Fibroblast of skin of scalp (primary cell): ENCODE data around the gene WDR27.
"Not testable (repeated sequence)": the region's sequence is repeated elsewhere in the genome, so short reads cannot be mapped to it uniquely, and the experiment has no call there.

ENCODE experiments used
- DNase-seq: peaks from one replicate; pipeline ENCODE4 v3.0.0-alpha.2; 2013

The WDR27 gene

GRCh38 chr6:169709293-169709692, 7.5 kb upstream of the WDR27 start:
- no peak for DNase-seq

- DNase-seq: no peak
Measured at GRCh38 chr6:169707772-169708171, 5.9 kb upstream of the WDR27 start.

GRCh38 chr6:169702840-169703246, 1.0 kb upstream of the WDR27 start:
- DNase-seq: no peak

GRCh38 chr6:169701311-169701953, 397 bp downstream of the WDR27 start:
- DNase-seq: no peak

GRCh38 chr6:169700296-169700695, 1.5 kb downstream of the WDR27 start:
- peak; percentile 51 for DNase-seq

GRCh38 chr6:169697115-169697514, 4.7 kb downstream of the WDR27 start:
- DNase-seq: not testable (repeated sequence)

GRCh38 chr6:169695131-169695530, 6.7 kb downstream of the WDR27 start:
- no peak for DNase-seq

- no peak for DNase-seq
Measured at GRCh38 chr6:169692516-169692915, 9.3 kb downstream of the WDR27 start.

- DNase-seq: no peak
Measured at GRCh38 chr6:169691260-169691659, 10.6 kb downstream of the WDR27 start.

GRCh38 chr6:169689287-169689686, 12.5 kb downstream of the WDR27 start:
- DNase-seq: no peak

- DNase-seq: no peak
Measured at GRCh38 chr6:169685860-169686259, 16.0 kb downstream of the WDR27 start.

GRCh38 chr6:169684056-169684455, 17.8 kb downstream of the WDR27 start:
- no peak for DNase-seq

- DNase-seq: no peak
Measured at GRCh38 chr6:169678342-169678741, 23.5 kb downstream of the WDR27 start.

GRCh38 chr6:169677096-169677495, 24.7 kb downstream of the WDR27 start:
- no peak for DNase-seq

- DNase-seq: no peak
Measured at GRCh38 chr6:169675011-169675410, 26.8 kb downstream of the WDR27 start.

GRCh38 chr6:169671563-169671962, 30.3 kb downstream of the WDR27 start:
- no peak for DNase-seq

- no peak for DNase-seq
Measured at GRCh38 chr6:169669889-169670288, 31.9 kb downstream of the WDR27 start.

- no peak for DNase-seq
Measured at GRCh38 chr6:169669147-169669546, 32.7 kb downstream of the WDR27 start.

GRCh38 chr6:169668203-169668847, 33.5 kb downstream of the WDR27 start:
- no peak for DNase-seq

- no peak for DNase-seq
Measured at GRCh38 chr6:169667716-169668115, 34.1 kb downstream of the WDR27 start.

GRCh38 chr6:169666441-169666840, 35.4 kb downstream of the WDR27 start:
- no peak for DNase-seq

- no peak for DNase-seq
Measured at GRCh38 chr6:169665289-169665688, 36.5 kb downstream of the WDR27 start.

- DNase-seq: no peak
Measured at GRCh38 chr6:169664227-169664626, 37.6 kb downstream of the WDR27 start.

- DNase-seq: no peak
Measured at GRCh38 chr6:169663468-169663867, 38.4 kb downstream of the WDR27 start.

- DNase-seq: no peak
Measured at GRCh38 chr6:169661391-169661756, 40.5 kb downstream of the WDR27 start.
